Measurements from ENCODE around the gene HSFX3. TPM values are rescaled to one million over a fixed set of nuclear protein-coding genes. Genes with fewer than 3 reads are reported as not detected.
A peak's percentile ranks its signal among the peaks of the same experiment; 100 is the strongest.

HSFX3 gene
- total RNA-seq, 1 experiment from 2014 or later: 0.96 TPM

DNA sequence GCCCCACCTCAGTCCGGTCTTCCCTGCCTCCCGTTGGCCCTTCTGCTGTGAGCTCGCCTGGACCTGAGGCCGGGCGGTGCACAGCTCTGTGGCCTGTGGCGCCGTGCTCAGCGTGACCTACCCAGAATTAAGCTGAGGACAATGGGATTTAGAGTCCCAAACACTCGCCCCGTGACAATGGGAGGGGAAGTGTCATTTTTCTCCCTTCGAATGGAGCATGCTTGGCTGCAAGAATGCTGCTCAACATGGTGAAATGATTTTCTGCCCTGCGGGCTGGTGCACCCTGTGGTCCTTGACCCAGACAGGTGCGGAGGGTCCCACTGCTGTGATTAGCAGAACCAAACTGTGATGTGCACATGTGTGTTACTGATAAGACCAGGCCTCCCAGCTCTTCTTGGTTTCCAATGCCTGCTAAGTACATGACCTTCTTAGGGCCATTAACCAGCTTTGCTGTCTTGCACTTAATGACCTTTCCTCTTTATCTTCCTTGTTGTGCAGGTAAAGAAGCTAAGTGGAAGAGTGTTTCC lies 8.1 kb downstream of the HSFX3 start:
- Histone ChIP-seq H3K9ac (ENCODE audit: low read length) (peak overlapping the region; percentile 66), H3K4me3 (replicated peaks in 1 of 2; ENCODE audit: low read depth in 1 of 2, low read length in 2 of 2) (peak overlapping the region; percentile 74 to 77), H3K27ac (ENCODE audit: low read depth, low read length) (peak overlapping the region; percentile 74), H3K4me2 (ENCODE audit: low read length) (peak overlapping the region; percentile 83), H3K9me2 (ENCODE audit: insufficient read depth) (no peaks in the 10 kb centered on the region), H3K36me3 (ENCODE audit: control insufficient read depth in 1 of 2, insufficient read depth in 2 of 2, low read length in 2 of 2) (no peaks in the 10 kb centered on the region), H3K9me3 (ENCODE audit: control insufficient read depth in 1 of 2, insufficient read depth in 1 of 2, low read depth in 1 of 2, low read length in 2 of 2) (no peaks in the 10 kb centered on the region), H3K4me1 (ENCODE audit: control insufficient read depth in 1 of 2, insufficient read depth in 2 of 2, low read length in 2 of 2) (peaks cover 3 to 4% of the 10 kb centered on the region in 2 experiments; a peak in 2 of 4 replicates), H3K27me3 (ENCODE audit: insufficient read depth, low read length) (no peaks in the 10 kb centered on the region), H4K20me1 (ENCODE audit: insufficient read depth) (no peaks in the 10 kb centered on the region), H2AFZ (ENCODE audit: low read depth, low read length, poor library complexity, severe bottlenecking) (no peak overlapping the region), H3K79me2 (ENCODE audit: insufficient read depth, low read length) (peaks cover 3% of the 10 kb centered on the region; the same call in 1 of the 2 replicates)
- no TSS peak for BruUV-seq (replicated peaks)
- intact Hi-C loops (cut with micrococcal nuclease): no loop called here
- POLR2A ChIA-PET: no interaction called here
- CTCF ChIA-PET: no interaction called here
- TF ChIP-seq ZFX (IDR thresholded peaks at IDR 0.05) (no peak), YY1 (IDR thresholded peaks at IDR 0.05; ENCODE audit: extremely low read depth, insufficient replicate concordance, low read depth, low read length) (no peak), SRF (IDR thresholded peaks at IDR 0.05; ENCODE audit: low read depth) (no peak), JUND (IDR thresholded peaks at IDR 0.05) (no peak), CEBPB (IDR thresholded peaks at IDR 0.05; ENCODE audit: low read depth) (no peak), SP1 (IDR thresholded peaks at IDR 0.05; ENCODE audit: low read depth) (no peak), EGR1 (IDR thresholded peaks at IDR 0.05; ENCODE audit: low read depth) (no peak), ELF1 (IDR thresholded peaks at IDR 0.05; ENCODE audit: borderline replicate concordance, low read depth) (no peak), RAD21 (IDR thresholded peaks at IDR 0.05; ENCODE audit: low read depth) (no peak), TCF7L2 (IDR thresholded peaks at IDR 0.05; ENCODE audit: borderline replicate concordance, extremely low read depth, insufficient read depth, insufficient read length) (no peak), POLR2AphosphoS5 (IDR thresholded peaks at IDR 0.05; ENCODE audit: low read depth, low read length) (no peak), EZH2phosphoT487 (IDR thresholded peaks at IDR 0.05; ENCODE audit: borderline replicate concordance) (no peak)
- TF ChIP-seq, protein P1, sequence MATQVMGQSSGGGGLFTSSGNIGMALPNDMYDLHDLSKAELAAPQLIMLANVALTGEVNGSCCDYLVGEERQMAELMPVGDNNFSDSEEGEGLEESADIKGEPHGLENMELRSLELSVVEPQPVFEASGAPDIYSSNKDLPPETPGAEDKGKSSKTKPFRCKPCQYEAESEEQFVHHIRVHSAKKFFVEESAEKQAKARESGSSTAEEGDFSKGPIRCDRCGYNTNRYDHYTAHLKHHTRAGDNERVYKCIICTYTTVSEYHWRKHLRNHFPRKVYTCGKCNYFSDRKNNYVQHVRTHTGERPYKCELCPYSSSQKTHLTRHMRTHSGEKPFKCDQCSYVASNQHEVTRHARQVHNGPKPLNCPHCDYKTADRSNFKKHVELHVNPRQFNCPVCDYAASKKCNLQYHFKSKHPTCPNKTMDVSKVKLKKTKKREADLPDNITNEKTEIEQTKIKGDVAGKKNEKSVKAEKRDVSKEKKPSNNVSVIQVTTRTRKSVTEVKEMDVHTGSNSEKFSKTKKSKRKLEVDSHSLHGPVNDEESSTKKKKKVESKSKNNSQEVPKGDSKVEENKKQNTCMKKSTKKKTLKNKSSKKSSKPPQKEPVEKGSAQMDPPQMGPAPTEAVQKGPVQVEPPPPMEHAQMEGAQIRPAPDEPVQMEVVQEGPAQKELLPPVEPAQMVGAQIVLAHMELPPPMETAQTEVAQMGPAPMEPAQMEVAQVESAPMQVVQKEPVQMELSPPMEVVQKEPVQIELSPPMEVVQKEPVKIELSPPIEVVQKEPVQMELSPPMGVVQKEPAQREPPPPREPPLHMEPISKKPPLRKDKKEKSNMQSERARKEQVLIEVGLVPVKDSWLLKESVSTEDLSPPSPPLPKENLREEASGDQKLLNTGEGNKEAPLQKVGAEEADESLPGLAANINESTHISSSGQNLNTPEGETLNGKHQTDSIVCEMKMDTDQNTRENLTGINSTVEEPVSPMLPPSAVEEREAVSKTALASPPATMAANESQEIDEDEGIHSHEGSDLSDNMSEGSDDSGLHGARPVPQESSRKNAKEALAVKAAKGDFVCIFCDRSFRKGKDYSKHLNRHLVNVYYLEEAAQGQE (IDR thresholded peaks at IDR 0.05; ENCODE audit: low read depth): no peak
- TF ChIP-seq, protein P2, sequence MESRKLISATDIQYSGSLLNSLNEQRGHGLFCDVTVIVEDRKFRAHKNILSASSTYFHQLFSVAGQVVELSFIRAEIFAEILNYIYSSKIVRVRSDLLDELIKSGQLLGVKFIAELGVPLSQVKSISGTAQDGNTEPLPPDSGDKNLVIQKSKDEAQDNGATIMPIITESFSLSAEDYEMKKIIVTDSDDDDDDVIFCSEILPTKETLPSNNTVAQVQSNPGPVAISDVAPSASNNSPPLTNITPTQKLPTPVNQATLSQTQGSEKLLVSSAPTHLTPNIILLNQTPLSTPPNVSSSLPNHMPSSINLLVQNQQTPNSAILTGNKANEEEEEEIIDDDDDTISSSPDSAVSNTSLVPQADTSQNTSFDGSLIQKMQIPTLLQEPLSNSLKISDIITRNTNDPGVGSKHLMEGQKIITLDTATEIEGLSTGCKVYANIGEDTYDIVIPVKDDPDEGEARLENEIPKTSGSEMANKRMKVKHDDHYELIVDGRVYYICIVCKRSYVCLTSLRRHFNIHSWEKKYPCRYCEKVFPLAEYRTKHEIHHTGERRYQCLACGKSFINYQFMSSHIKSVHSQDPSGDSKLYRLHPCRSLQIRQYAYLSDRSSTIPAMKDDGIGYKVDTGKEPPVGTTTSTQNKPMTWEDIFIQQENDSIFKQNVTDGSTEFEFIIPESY (IDR thresholded peaks at IDR 0.05; ENCODE audit: extremely low read depth, insufficient replicate concordance, low read length): no peak
- TF ChIP-seq, protein P3, sequence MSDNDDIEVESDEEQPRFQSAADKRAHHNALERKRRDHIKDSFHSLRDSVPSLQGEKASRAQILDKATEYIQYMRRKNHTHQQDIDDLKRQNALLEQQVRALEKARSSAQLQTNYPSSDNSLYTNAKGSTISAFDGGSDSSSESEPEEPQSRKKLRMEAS (IDR thresholded peaks at IDR 0.05): no peak
- RAD21 ChIA-PET (ENCODE audit: low non-redundant PET in 1 of 2, low total read pairs in 2 of 2, uncharacterized antibody in 2 of 2, unreplicated experiment in 2 of 2): no interaction called here
- ATAC-seq (no peak), DNase-seq (ENCODE audit: low read depth, low spot score) (no peak)

Data from HCT116 (cell line).